Lower leg skin (tissue), 3 donors: ENCODE data around the gene TMEM123.

Source experiments
- POLR2A ChIP-seq, 2 donors: fragments of 450-650 bp; IDR thresholded peaks; one replicate each; pipeline ENCODE4 v1.6.1; 2016 to 2017; ENCODE audit warnings: antibody characterized with exemption in 2 of 2, mild to moderate bottlenecking in 1 of 2, moderate library complexity in 1 of 2
- TF ChIP-seq, protein P1 (sequence below), 3 donors: fragments of 450-650 bp; IDR thresholded peaks; one replicate each; pipeline ENCODE4 v1.5.1; 2016; ENCODE audit warnings: antibody characterized with exemption in 3 of 3, mild to moderate bottlenecking in 3 of 3, moderate library complexity in 2 of 3

- no peak for TF ChIP-seq POLR2A (IDR thresholded peaks at IDR 0.05)
- TF ChIP-seq, protein P1, sequence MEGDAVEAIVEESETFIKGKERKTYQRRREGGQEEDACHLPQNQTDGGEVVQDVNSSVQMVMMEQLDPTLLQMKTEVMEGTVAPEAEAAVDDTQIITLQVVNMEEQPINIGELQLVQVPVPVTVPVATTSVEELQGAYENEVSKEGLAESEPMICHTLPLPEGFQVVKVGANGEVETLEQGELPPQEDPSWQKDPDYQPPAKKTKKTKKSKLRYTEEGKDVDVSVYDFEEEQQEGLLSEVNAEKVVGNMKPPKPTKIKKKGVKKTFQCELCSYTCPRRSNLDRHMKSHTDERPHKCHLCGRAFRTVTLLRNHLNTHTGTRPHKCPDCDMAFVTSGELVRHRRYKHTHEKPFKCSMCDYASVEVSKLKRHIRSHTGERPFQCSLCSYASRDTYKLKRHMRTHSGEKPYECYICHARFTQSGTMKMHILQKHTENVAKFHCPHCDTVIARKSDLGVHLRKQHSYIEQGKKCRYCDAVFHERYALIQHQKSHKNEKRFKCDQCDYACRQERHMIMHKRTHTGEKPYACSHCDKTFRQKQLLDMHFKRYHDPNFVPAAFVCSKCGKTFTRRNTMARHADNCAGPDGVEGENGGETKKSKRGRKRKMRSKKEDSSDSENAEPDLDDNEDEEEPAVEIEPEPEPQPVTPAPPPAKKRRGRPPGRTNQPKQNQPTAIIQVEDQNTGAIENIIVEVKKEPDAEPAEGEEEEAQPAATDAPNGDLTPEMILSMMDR (IDR thresholded peaks at IDR 0.05): no peak
Observed at GRCh38 chr11:102428696-102429095, 23.9 kb downstream of the TMEM123 start.
